Vagina (tissue), 2 donors: Measurements from ENCODE around the gene SPAG7.

Experiments
- POLR2AphosphoS5 ChIP-seq, 2 donors: sonication (generic); formaldehyde crosslinking; IDR thresholded peaks; one replicate each; pipeline ENCODE4 v1.9.0; 2017; ENCODE audit warnings: antibody characterized with exemption in 2 of 2, mild to moderate bottlenecking in 2 of 2, low read depth in 1 of 2; ENCODE audit not compliant: insufficient read depth in 1 of 2
- TF ChIP-seq, protein P1 (sequence below), 3 experiments: fragments of 450-650 bp in 2 of 3; fragments of 200-600 bp in 1 of 3; sonication (generic) in 1 of 3; IDR thresholded peaks; one replicate each; pipeline ENCODE4 v1.5.1; 2017 to 2019; ENCODE audit warnings: antibody characterized with exemption in 3 of 3, mild to moderate bottlenecking in 2 of 3, moderate library complexity in 2 of 3

DNA sequence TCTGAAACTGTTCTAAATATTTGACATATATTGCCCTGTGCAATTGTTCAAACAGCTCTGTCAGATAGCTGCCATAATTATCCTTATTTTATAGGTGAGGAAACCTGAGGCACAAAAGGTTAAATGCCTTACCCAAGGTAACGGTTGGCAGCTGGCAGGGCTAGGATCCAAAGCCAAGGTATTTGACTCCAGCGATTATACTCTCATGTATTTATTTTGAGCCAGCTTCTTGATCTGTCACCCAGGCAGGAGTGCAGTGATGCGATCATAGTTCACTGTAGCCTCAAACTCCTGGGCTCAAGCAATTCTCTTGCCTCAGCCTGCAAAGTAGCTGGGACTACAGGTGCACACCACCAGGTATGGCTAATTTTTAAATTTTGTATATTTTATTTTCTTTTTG lies 9.5 kb downstream of the SPAG7 start:
- TF ChIP-seq, protein P1, sequence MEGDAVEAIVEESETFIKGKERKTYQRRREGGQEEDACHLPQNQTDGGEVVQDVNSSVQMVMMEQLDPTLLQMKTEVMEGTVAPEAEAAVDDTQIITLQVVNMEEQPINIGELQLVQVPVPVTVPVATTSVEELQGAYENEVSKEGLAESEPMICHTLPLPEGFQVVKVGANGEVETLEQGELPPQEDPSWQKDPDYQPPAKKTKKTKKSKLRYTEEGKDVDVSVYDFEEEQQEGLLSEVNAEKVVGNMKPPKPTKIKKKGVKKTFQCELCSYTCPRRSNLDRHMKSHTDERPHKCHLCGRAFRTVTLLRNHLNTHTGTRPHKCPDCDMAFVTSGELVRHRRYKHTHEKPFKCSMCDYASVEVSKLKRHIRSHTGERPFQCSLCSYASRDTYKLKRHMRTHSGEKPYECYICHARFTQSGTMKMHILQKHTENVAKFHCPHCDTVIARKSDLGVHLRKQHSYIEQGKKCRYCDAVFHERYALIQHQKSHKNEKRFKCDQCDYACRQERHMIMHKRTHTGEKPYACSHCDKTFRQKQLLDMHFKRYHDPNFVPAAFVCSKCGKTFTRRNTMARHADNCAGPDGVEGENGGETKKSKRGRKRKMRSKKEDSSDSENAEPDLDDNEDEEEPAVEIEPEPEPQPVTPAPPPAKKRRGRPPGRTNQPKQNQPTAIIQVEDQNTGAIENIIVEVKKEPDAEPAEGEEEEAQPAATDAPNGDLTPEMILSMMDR (IDR thresholded peaks at IDR 0.05), result no peak
- TF ChIP-seq POLR2AphosphoS5 (IDR thresholded peaks at IDR 0.05; ENCODE audit: insufficient read depth in 1 of 2, low read depth in 1 of 2), result no peak
